Right lobe of liver (tissue), 6 donors: ENCODE data around the gene CAST. TPM values are rescaled to one million over a fixed set of nuclear protein-coding genes. Genes with fewer than 3 reads are reported as not detected.
A peak's percentile ranks its signal among the peaks of the same experiment; 100 is the strongest.
"Not testable (repeated sequence)": the region's sequence is repeated elsewhere in the genome, so short reads cannot be mapped to it uniquely, and the experiment has no call there.

Source experiments
- ATAC-seq, 4 donors: fragments of 200-7000 bp; cut with Tn5 transposase; one replicate each; pipeline ENCODE4 v1.9.1; 2020; ENCODE audit warnings: mild to moderate bottlenecking in 4 of 4, moderate library complexity in 4 of 4
- DNase-seq, 3 donors: peaks; one replicate each; pipeline ENCODE4 v3.0.0-alpha.2; 2020
- H3K27ac ChIP-seq, 3 donors: fragments of 200-600 bp; one replicate each; pipeline ENCODE4 v1.8.0; 2022
- H3K27me3 ChIP-seq, 2 donors: fragments of 200-600 bp; one replicate each; pipeline ENCODE4 v1.8.0; 2022
- H3K36me3 ChIP-seq, 4 donors: fragments of 200-600 bp; sonication (generic) in 1 of 4; one replicate each; pipeline versions ENCODE4 v1.5.1 to v1.8.0; 2017 to 2022; ENCODE audit warnings: control low read depth in 1 of 4
- H3K4me1 ChIP-seq, 4 donors: fragments of 200-600 bp; sonication (generic) in 1 of 4; one replicate each; pipeline versions ENCODE4 v1.5.1 to v1.8.0; 2017 to 2022; ENCODE audit warnings: control low read depth in 1 of 4
- H3K4me3 ChIP-seq, 3 donors: fragments of 200-600 bp; one replicate each; pipeline ENCODE4 v1.8.0; 2022
- H3K9me3 ChIP-seq, 4 donors: fragments of 200-600 bp; sonication (generic) in 1 of 4; one replicate each; pipeline versions ENCODE4 v1.5.1 to v1.8.0; 2017 to 2022; ENCODE audit warnings: control low read depth in 1 of 4
- CTCF ChIP-seq, 4 donors: fragments of 200-600 bp in 3 of 4; fragments of 450-650 bp in 1 of 4; IDR thresholded peaks; one replicate each; pipeline versions ENCODE4 v1.5.1 to v1.8.0; 2016 to 2022; ENCODE audit warnings: antibody characterized with exemption in 4 of 4, mild to moderate bottlenecking in 2 of 4
- POLR2A ChIP-seq: fragments of 450-650 bp; IDR thresholded peaks from one replicate; pipeline ENCODE4 v1.6.1; 2017; ENCODE audit warnings: antibody characterized with exemption, mild to moderate bottlenecking
- WGBS: methylation state at CpG from one replicate; pipeline ENCODE4 v1.1.6; 2018; ENCODE audit warnings: low coverage, low lambda C conversion rate; ENCODE audit not compliant: insufficient coverage; ENCODE audit errors: missing lambda C conversion rate; 5-methylcytosine and 5-hydroxymethylcytosine counted together
- intact Hi-C, 2 donors: fragments of 100-400 bp; cut with DNase I; formaldehyde crosslinking; loops; one replicate each; pipeline versions ENCODE4 v1.11.2 to v1.14.1; 2022
- total RNA-seq, 6 experiments: library from RNA; depleted of rRNA in 2 of 6; stranded (reverse); fragments of >200 nt in 2 of 6; fragmentation: NEBNext Ultra II Directional in 3 of 6; extraction: Animal tissue kit (Norgen Biotek cat#: 25700) in 3 of 6; gene quantifications; one replicate each; pipeline versions ENCODE4 v1.1.0 to v1.2.4, GENCODE V29; 2016 to 2023
- donor health status: DM: no; HTN: yes; CAD: no.
- donor health status: DM: no; HTN: no; CAD: no.
- donor health status: DM: no; HTN: no; CAD: no.
- donor health status: DM: no; HTN: yes; CAD: no.
- donor health status: DM: no; HTN: yes; CAD: no.

The CAST gene
- total RNA-seq, 6 experiments from 2014 or later = 86.8 to 187 (median 123) TPM

- Histone ChIP-seq H3K9me3 (no peaks in the 10 kb centered on the region), H3K4me3 (no peak overlapping the region), H3K4me1 (peaks cover 0 to 5% (median 0%) of the 10 kb centered on the region in 4 donors), H3K36me3 (peaks cover 0 to 72% (median 32%) of the 10 kb centered on the region in 4 donors), H3K27me3 (no peaks in the 10 kb centered on the region), H3K27ac (no peak overlapping the region)
- WGBS = 30% methylated on average over 2 of the region's 2 CpGs
- ATAC-seq (peak; percentile 24 to 79 (median 62)), DNase-seq (no peak)
- intact Hi-C loops = no loop called here
- TF ChIP-seq CTCF (IDR thresholded peaks at IDR 0.05) = no peak
- TF ChIP-seq POLR2A = no peak
Observed at GRCh38 chr5:96796434-96796833, 134.3 kb downstream of the CAST start.

GRCh38 chr5:96801718-96802117 is 139.5 kb downstream of the CAST start:
- H3K9me3 ChIP-seq, intact Hi-C loops, DNase-seq, H3K4me3 ChIP-seq, H3K27me3 ChIP-seq: not testable (repeated sequence)
- 53% methylated on average over 6 of the region's 11 CpGs for WGBS
- Histone ChIP-seq H3K4me1 (peaks cover 0 to 26% (median 7%) of the 10 kb centered on the region in 4 donors), H3K27ac (peak overlapping the region in 2 of 3 donors; percentile 3 to 16), H3K36me3 (peaks cover 0 to 30% (median 8%) of the 10 kb centered on the region in 4 donors)
- ATAC-seq = peak; percentile 26 to 80 (median 64)

GRCh38 chr5:96807075-96807654 is 145.0 kb downstream of the CAST start:
- Histone ChIP-seq H3K4me3 (peak overlapping the region; percentile 75 to 80 (median 79)), H3K27ac (peak overlapping the region; percentile 99 to 100 (median 99)), H3K27me3 (no peaks in the 10 kb centered on the region), H3K4me1 (peaks cover 0 to 25% (median 4%) of the 10 kb centered on the region in 4 donors), H3K9me3 (no peaks in the 10 kb centered on the region), H3K36me3 (no peaks in the 10 kb centered on the region)
- ATAC-seq = peak; percentile 74 to 82 (median 80)
- DNase-seq = peak; percentile 90 to 94 (median 92)
- peak; percentile 84 for TF ChIP-seq POLR2A
- no peak for TF ChIP-seq CTCF (IDR thresholded peaks at IDR 0.05)
- WGBS = 0% methylated on average over 8 of the region's 37 CpGs
- intact Hi-C loops = no loop called here

GRCh38 chr5:96808541-96808828 is 146.3 kb downstream of the CAST start:
- Histone ChIP-seq H3K9me3 (no peaks in the 10 kb centered on the region), H3K4me3 (peak overlapping the region; percentile 29 to 79 (median 31)), H3K27me3 (no peaks in the 10 kb centered on the region), H3K36me3 (no peaks in the 10 kb centered on the region), H3K27ac (peak overlapping the region; percentile 66 to 99 (median 79)), H3K4me1 (peaks cover 0 to 17% (median 0%) of the 10 kb centered on the region in 4 donors)
- intact Hi-C loops = no loop called here
- no peak for ATAC-seq
- 0% methylated on average over 2 of the region's 2 CpGs for WGBS
- no peak for DNase-seq
- TF ChIP-seq CTCF (IDR thresholded peaks at IDR 0.05) (no peak), POLR2A (no peak)

- no peak for DNase-seq
- 94% methylated on average over 8 of the region's 8 CpGs for WGBS
- H3K27ac ChIP-seq = peak overlapping the region; percentile 66 to 99 (median 79)
Observed at GRCh38 chr5:96808868-96809558, 146.8 kb downstream of the CAST start.

More at GRCh38 chr5:96808868-96809558, 146.8 kb downstream of the CAST start:
- TF ChIP-seq CTCF (IDR thresholded peaks at IDR 0.05) (no peak), POLR2A (no peak)
- peak overlapping the region in 2 of 3 donors; percentile 31 to 79 for H3K4me3 ChIP-seq
- H3K27me3 ChIP-seq = no peaks in the 10 kb centered on the region
- H3K36me3 ChIP-seq = no peaks in the 10 kb centered on the region
- peaks cover 0 to 17% (median 0%) of the 10 kb centered on the region in 4 donors for H3K4me1 ChIP-seq
- no peak for ATAC-seq
- intact Hi-C loops = no loop called here
- H3K9me3 ChIP-seq = no peaks in the 10 kb centered on the region
